Measurements from ENCODE around the gene CHCT1.

CHCT1 gene

DNA sequence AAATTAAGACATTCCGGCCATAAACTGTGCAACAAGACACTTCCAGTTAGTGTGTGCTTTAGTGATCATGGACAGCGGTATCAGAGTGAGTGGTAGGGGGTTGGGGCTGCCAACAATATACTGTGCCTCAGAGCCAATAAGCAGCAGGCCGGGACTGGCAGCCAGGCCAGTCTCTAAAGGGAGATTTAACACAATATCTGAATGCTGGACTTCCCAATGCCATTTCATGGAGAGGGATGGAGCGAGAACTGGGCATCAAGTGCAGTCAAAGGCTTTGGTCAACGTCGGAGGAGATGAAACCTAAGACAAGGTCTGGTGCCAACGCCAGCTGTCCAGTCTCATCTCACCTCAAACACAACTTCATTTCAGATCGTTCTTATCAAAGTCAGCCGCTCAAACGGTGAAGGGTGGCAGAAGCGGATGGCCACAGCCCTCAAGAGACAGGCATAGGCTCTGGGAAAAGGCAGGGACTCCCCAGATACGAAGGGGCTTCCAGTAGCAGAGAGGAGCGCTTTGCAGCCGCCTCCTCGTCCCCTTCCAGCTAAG, 31.3 kb upstream of the CHCT1 start:
- H3K4me1 ChIP-seq (ENCODE audit: control insufficient read depth, insufficient read depth, low read length), result peaks cover 27% of the 10 kb centered on the region
- no peaks in the 10 kb centered on the region for H3K9me3 ChIP-seq (ENCODE audit: control insufficient read depth, insufficient read depth, low read length)
- H3K9ac ChIP-seq (ENCODE audit: low read depth, low read length), result peak overlapping the region; percentile 86
- no peaks in the 10 kb centered on the region for H3K27me3 ChIP-seq (ENCODE audit: control insufficient read depth, insufficient read depth, low read length)
- H3K4me3 ChIP-seq (ENCODE audit: low read depth, low read length), result peak overlapping the region; percentile 94
- H3K36me3 ChIP-seq (ENCODE audit: control insufficient read depth, insufficient read depth, low read length), result no peaks in the 10 kb centered on the region

- no peaks in the 10 kb centered on the region for H3K27me3 ChIP-seq (ENCODE audit: control insufficient read depth, insufficient read depth, low read length)
- H3K4me3 ChIP-seq (ENCODE audit: low read depth, low read length), result peak overlapping the region; percentile 94
- H3K9ac ChIP-seq (ENCODE audit: low read depth, low read length), result peak overlapping the region; percentile 86
- no peaks in the 10 kb centered on the region for H3K9me3 ChIP-seq (ENCODE audit: control insufficient read depth, insufficient read depth, low read length)
- peaks cover 22% of the 10 kb centered on the region for H3K4me1 ChIP-seq (ENCODE audit: control insufficient read depth, insufficient read depth, low read length)
- H3K36me3 ChIP-seq (ENCODE audit: control insufficient read depth, insufficient read depth, low read length), result no peaks in the 10 kb centered on the region
These were observed 30.7 kb upstream of the CHCT1 start for GRCh38 chr17:60391471-60392041.

GRCh38 chr17:60392042-60392844, 30.0 kb upstream of the CHCT1 start, which contains the start of gene USP32:
Gene USP32, minus strand, starts transcription at chr17:60392133. Its CDS starts 194 bp downstream, at chr17:60391939.
- H3K4me3 ChIP-seq (ENCODE audit: low read depth, low read length), result peak within 1 kb of the TSS; percentile 94
- H3K9ac ChIP-seq (ENCODE audit: low read depth, low read length), result peak within 1 kb of the TSS; percentile 90
- no peaks in the 10 kb centered on the region for H3K27me3 ChIP-seq (ENCODE audit: control insufficient read depth, insufficient read depth, low read length)
- peaks cover 16% of the 10 kb centered on the region for H3K4me1 ChIP-seq (ENCODE audit: control insufficient read depth, insufficient read depth, low read length)
- H3K9me3 ChIP-seq (ENCODE audit: control insufficient read depth, insufficient read depth, low read length), result no peaks in the 10 kb centered on the region
- H3K36me3 ChIP-seq (ENCODE audit: control insufficient read depth, insufficient read depth, low read length), result no peaks in the 10 kb centered on the region

- H3K4me3 ChIP-seq (ENCODE audit: low read depth, low read length), result peak overlapping the region; percentile 94
- H3K9ac ChIP-seq (ENCODE audit: low read depth, low read length), result peak overlapping the region; percentile 90
- H3K4me1 ChIP-seq (ENCODE audit: control insufficient read depth, insufficient read depth, low read length), result peaks cover 8% of the 10 kb centered on the region
- no peaks in the 10 kb centered on the region for H3K36me3 ChIP-seq (ENCODE audit: control insufficient read depth, insufficient read depth, low read length)
- H3K9me3 ChIP-seq (ENCODE audit: control insufficient read depth, insufficient read depth, low read length), result no peaks in the 10 kb centered on the region
- H3K27me3 ChIP-seq (ENCODE audit: control insufficient read depth, insufficient read depth, low read length), result no peaks in the 10 kb centered on the region
These were observed 29.2 kb upstream of the CHCT1 start for GRCh38 chr17:60392845-60393702.

DNA sequence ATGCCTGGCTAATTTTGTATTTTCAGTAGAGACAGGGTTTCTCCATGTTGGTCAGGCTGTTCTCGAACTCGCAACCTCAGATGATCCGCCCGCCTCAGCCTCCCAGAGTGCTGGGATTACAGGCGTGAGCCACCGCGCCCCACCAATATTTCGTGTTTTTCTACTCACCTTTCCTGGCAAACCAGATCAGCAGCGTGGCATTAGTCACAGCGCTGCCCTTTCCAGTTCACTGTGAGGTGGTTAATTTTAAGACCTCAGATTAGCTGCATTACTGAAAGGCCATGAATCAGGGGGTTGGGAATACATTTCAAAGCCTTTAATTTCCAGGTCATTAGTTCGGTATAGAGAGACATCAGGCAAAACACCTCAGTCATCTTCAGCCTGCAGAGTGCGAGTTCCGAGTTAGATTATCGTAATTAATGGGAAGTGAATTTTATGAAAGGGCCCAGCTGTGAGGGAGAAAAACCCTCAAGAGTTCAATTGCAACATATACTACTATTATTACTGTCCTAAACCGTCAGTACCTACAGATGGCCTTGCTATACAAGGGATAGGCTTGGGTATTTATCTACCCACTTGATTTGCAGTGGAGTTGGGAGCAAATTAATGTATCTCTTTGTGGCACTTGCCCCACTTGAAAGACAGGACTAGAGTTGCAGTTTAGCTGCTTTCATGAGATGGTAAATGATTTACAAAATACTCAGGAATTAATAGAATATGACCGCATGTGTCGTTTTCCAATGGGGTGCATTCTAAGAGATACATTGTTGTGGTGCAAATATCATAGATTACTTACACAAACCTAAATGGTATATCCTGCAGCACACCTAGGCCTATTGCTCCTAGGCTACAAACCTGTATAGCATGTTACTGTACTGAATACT, 28.2 kb upstream of the CHCT1 start:
- no peaks in the 10 kb centered on the region for H3K36me3 ChIP-seq (ENCODE audit: control insufficient read depth, insufficient read depth, low read length)
- H3K4me1 ChIP-seq (ENCODE audit: control insufficient read depth, insufficient read depth, low read length), result peaks cover 6% of the 10 kb centered on the region
- no peaks in the 10 kb centered on the region for H3K27me3 ChIP-seq (ENCODE audit: control insufficient read depth, insufficient read depth, low read length)
- H3K9me3 ChIP-seq (ENCODE audit: control insufficient read depth, insufficient read depth, low read length), result no peaks in the 10 kb centered on the region
- H3K9ac ChIP-seq (ENCODE audit: low read depth, low read length), result no peak overlapping the region
- no peak overlapping the region for H3K4me3 ChIP-seq (ENCODE audit: low read depth, low read length)

- Histone ChIP-seq H3K9me3 (ENCODE audit: control insufficient read depth, insufficient read depth, low read length) (no peaks in the 10 kb centered on the region), H3K27me3 (ENCODE audit: control insufficient read depth, insufficient read depth, low read length) (no peaks in the 10 kb centered on the region), H3K9ac (ENCODE audit: low read depth, low read length) (no peak overlapping the region), H3K36me3 (ENCODE audit: control insufficient read depth, insufficient read depth, low read length) (no peaks in the 10 kb centered on the region), H3K4me1 (ENCODE audit: control insufficient read depth, insufficient read depth, low read length) (peaks cover 3% of the 10 kb centered on the region), H3K4me3 (ENCODE audit: low read depth, low read length) (no peak overlapping the region)
These were observed 26.7 kb upstream of the CHCT1 start for GRCh38 chr17:60395508-60396065.

GRCh38 chr17:60396412-60396811, 25.9 kb upstream of the CHCT1 start:
- Histone ChIP-seq H3K4me1 (ENCODE audit: control insufficient read depth, insufficient read depth, low read length) (peaks cover 3% of the 10 kb centered on the region), H3K36me3 (ENCODE audit: control insufficient read depth, insufficient read depth, low read length) (no peaks in the 10 kb centered on the region), H3K9me3 (ENCODE audit: control insufficient read depth, insufficient read depth, low read length) (no peaks in the 10 kb centered on the region), H3K9ac (ENCODE audit: low read depth, low read length) (no peak overlapping the region), H3K4me3 (ENCODE audit: low read depth, low read length) (no peak overlapping the region), H3K27me3 (ENCODE audit: control insufficient read depth, insufficient read depth, low read length) (no peaks in the 10 kb centered on the region)

DNA sequence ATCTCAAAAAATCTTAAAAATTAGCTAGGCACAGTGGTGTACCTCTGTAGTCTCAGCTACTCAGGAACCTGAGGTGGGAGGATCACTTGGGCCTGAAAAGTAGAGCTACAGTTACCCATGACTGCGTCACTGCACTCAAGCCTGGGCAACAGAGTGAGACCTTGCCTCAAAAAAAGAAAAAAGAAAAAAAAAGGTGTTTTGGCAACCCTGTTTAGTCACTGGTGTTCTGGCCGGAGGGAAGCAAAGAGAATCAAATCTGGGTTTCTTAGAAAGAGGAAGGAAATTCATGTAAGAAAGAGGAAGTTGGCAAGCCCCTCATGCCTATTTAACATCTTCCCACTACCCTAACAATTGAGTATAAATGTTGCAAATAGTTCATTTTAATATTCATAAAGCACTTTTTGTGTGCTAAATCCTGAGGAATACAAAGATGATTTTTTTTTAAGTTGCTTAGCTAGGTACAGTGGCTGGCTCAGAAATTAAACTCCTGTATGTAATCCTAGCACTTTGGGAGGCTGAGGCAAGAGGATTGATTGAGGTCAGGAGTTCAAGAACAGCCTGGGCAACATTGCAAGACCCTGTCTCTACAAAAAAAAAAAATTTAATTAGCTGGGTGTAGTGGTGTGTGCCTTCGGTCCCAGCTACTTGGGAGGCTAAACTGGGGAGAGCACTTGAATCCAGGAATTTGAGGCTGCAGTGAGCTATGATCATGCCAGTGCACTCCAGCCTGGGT, 23.9 kb upstream of the CHCT1 start:
- no peak overlapping the region for H3K9ac ChIP-seq (ENCODE audit: low read depth, low read length)

DNA sequence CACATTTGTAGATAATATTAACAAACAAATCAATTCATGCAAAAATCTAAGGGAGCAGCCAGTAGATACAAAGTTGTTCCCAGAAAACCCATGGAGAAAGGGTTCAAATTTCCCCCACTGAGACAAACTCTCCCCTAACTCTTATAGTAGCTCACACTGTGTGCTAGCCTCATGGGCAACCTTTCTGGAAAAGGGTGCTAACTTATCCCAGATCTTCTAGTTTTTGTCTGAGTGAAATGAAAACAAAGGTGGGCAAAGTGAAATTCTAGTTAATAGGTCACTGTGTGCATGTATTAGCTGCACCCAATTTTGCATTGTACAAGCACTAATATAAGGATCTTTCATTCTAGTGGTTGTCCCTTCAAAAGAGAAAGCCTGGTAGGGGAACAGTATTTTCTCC, 20.5 kb upstream of the CHCT1 start:
- Histone ChIP-seq H3K4me1 (ENCODE audit: control insufficient read depth, insufficient read depth, low read length) (no peaks in the 10 kb centered on the region), H3K9ac (ENCODE audit: low read depth, low read length) (no peak overlapping the region), H3K9me3 (ENCODE audit: control insufficient read depth, insufficient read depth, low read length) (no peaks in the 10 kb centered on the region), H3K36me3 (ENCODE audit: control insufficient read depth, insufficient read depth, low read length) (no peaks in the 10 kb centered on the region), H3K27me3 (ENCODE audit: control insufficient read depth, insufficient read depth, low read length) (no peaks in the 10 kb centered on the region), H3K4me3 (ENCODE audit: low read depth, low read length) (no peak overlapping the region)

More for the DNA sequence above, 23.9 kb upstream of the CHCT1 start:
- no peaks in the 10 kb centered on the region for H3K27me3 ChIP-seq (ENCODE audit: control insufficient read depth, insufficient read depth, low read length)
- H3K9me3 ChIP-seq (ENCODE audit: control insufficient read depth, insufficient read depth, low read length), result no peaks in the 10 kb centered on the region
- no peaks in the 10 kb centered on the region for H3K36me3 ChIP-seq (ENCODE audit: control insufficient read depth, insufficient read depth, low read length)
- no peaks in the 10 kb centered on the region for H3K4me1 ChIP-seq (ENCODE audit: control insufficient read depth, insufficient read depth, low read length)
- no peak overlapping the region for H3K4me3 ChIP-seq (ENCODE audit: low read depth, low read length)

- Histone ChIP-seq H3K4me1 (ENCODE audit: control insufficient read depth, insufficient read depth, low read length) (no peaks in the 10 kb centered on the region), H3K9me3 (ENCODE audit: control insufficient read depth, insufficient read depth, low read length) (no peaks in the 10 kb centered on the region), H3K9ac (ENCODE audit: low read depth, low read length) (no peak overlapping the region), H3K4me3 (ENCODE audit: low read depth, low read length) (no peak overlapping the region), H3K36me3 (ENCODE audit: control insufficient read depth, insufficient read depth, low read length) (no peaks in the 10 kb centered on the region), H3K27me3 (ENCODE audit: control insufficient read depth, insufficient read depth, low read length) (no peaks in the 10 kb centered on the region)
These were observed 18.8 kb upstream of the CHCT1 start for GRCh38 chr17:60403523-60403810.
